GM23338 (cell line): ENCODE data around the gene USP24. TPM values are rescaled to one million over a fixed set of nuclear protein-coding genes. Genes with fewer than 3 reads are reported as not detected.

ENCODE experiments used
- ATAC-seq: fragments of 200-7000 bp; cut with Tn5 transposase; 3 replicates; pipeline ENCODE4 v1.9.1; 2020
- DNase-seq: peaks from one replicate; pipeline ENCODE4 v3.0.0-alpha.2; 2015; ENCODE audit warnings: low spot score
- H2AFZ ChIP-seq: fragments of 200-600 bp; sonication (generic); 2 replicates; pipeline ENCODE4 v1.8.0; 2016; ENCODE audit warnings: antibody characterized with exemption, mild to moderate bottlenecking, moderate library complexity
- H3F3A ChIP-seq: fragments of 200-600 bp; sonication (generic); replicated peaks from 2 replicates; pipeline ENCODE4 v1.8.0; 2017; ENCODE audit warnings: antibody characterized with exemption, mixed run types, low read depth
- H3K27ac ChIP-seq: fragments of 200-600 bp; sonication (generic); 2 replicates; pipeline ENCODE4 v1.6.1; 2016; ENCODE audit warnings: low read depth
- H3K27me3 ChIP-seq: fragments of 200-600 bp; sonication (generic); 2 replicates; pipeline ENCODE4 v1.8.0; 2016; ENCODE audit warnings: mild to moderate bottlenecking, mixed run types, moderate library complexity; ENCODE audit not compliant: insufficient read depth
- H3K36me3 ChIP-seq: fragments of 200-600 bp; sonication (generic); 2 replicates; pipeline ENCODE4 v1.8.0; 2016; ENCODE audit warnings: mild to moderate bottlenecking; ENCODE audit not compliant: insufficient read depth
- H3K4me1 ChIP-seq: fragments of 200-600 bp; sonication (generic); 2 replicates; pipeline ENCODE4 v1.8.0; 2016; ENCODE audit warnings: mild to moderate bottlenecking, moderate library complexity; ENCODE audit not compliant: insufficient read depth
- H3K4me2 ChIP-seq: fragments of 200-600 bp; sonication (generic); 2 replicates; pipeline ENCODE4 v1.7.1; 2017; ENCODE audit warnings: mixed run types
- H3K4me3 ChIP-seq: fragments of 200-600 bp; sonication (generic); 2 replicates; pipeline ENCODE4 v1.6.1; 2016; ENCODE audit warnings: mixed run types
- H3K79me2 ChIP-seq: fragments of 200-600 bp; sonication (generic); replicated peaks from 2 replicates; pipeline ENCODE4 v1.8.0; 2017; ENCODE audit warnings: mild to moderate bottlenecking; ENCODE audit not compliant: insufficient read depth
- H3K9me2 ChIP-seq: fragments of 200-600 bp; sonication (generic); 2 replicates; pipeline ENCODE4 v1.8.0; 2017; ENCODE audit not compliant: insufficient read depth
- H4K20me1 ChIP-seq: fragments of 200-600 bp; sonication (generic); replicated peaks from 2 replicates; pipeline ENCODE4 v1.8.0; 2017; ENCODE audit warnings: mild to moderate bottlenecking; ENCODE audit not compliant: insufficient read depth
- H3K27ac Mint-ChIP-seq: 2 replicates; pipeline ENCODE4 v1.8.0; 2020; ENCODE audit warnings: inconsistent platforms, mild to moderate bottlenecking, moderate library complexity, mixed read lengths
- H3K27me3 Mint-ChIP-seq: 3 replicates; pipeline ENCODE4 v1.8.0; 2022; ENCODE audit warnings: low read depth, mild to moderate bottlenecking, moderate library complexity, mixed read lengths, inconsistent platforms; ENCODE audit not compliant: insufficient read depth, poor library complexity
- H3K36me3 Mint-ChIP-seq: 3 replicates; pipeline ENCODE4 v1.8.0; 2021; ENCODE audit warnings: low read depth, mild to moderate bottlenecking, inconsistent platforms, moderate library complexity, mixed read lengths
- H3K4me1 Mint-ChIP-seq: 3 replicates; pipeline ENCODE4 v1.8.0; 2020; ENCODE audit warnings: mild to moderate bottlenecking, inconsistent platforms, mixed read lengths
- H3K4me3 Mint-ChIP-seq: 3 replicates; pipeline ENCODE4 v1.8.0; 2021; ENCODE audit warnings: moderate library complexity, mild to moderate bottlenecking, inconsistent platforms, mixed read lengths
- H3K9me3 Mint-ChIP-seq: 3 replicates; pipeline ENCODE4 v1.8.0; 2020; ENCODE audit warnings: moderate library complexity, mild to moderate bottlenecking, inconsistent platforms, mixed read lengths
- CREB1 ChIP-seq: fragments of 250-450 bp; sonication (Bioruptor Pico); IDR thresholded peaks from 2 replicates; pipeline ENCODE4 v1.5.0; 2020; ENCODE audit warnings: low read depth, mild to moderate bottlenecking, moderate library complexity
- CTCF ChIP-seq, 2 experiments: fragments of 200-600 bp in 1 of 2; sonication (generic) in 1 of 2; conservative IDR thresholded peaks; 2 replicates each; pipeline versions ENCODE4 v1.5.1 to v1.6.1; 2016 to 2017; ENCODE audit warnings: antibody characterized with exemption in 2 of 2, low read depth in 2 of 2, mild to moderate bottlenecking in 2 of 2, moderate library complexity in 1 of 2
- ETS1 ChIP-seq: IDR thresholded peaks from 2 replicates; pipeline ENCODE4 v1.6.1; 2016; ENCODE audit warnings: antibody characterized with exemption
- EZH2 ChIP-seq: fragments of 200-600 bp; sonication (generic); IDR thresholded peaks from one replicate; pipeline ENCODE4 v1.8.0; 2017; ENCODE audit warnings: antibody characterized with exemption, mild to moderate bottlenecking, low read depth; ENCODE audit not compliant: unreplicated experiment
- EZH2phosphoT487 ChIP-seq: fragments of 200-600 bp; sonication (generic); IDR thresholded peaks from one replicate; pipeline ENCODE4 v1.8.1; 2018; ENCODE audit warnings: antibody characterized with exemption; ENCODE audit not compliant: unreplicated experiment
- JUNB ChIP-seq: IDR thresholded peaks from one replicate; pipeline ENCODE4 v1.6.1; 2016; ENCODE audit warnings: antibody characterized with exemption; ENCODE audit not compliant: unreplicated experiment
- NANOG ChIP-seq: IDR thresholded peaks from 2 replicates; pipeline ENCODE4 v1.6.1; 2016; ENCODE audit warnings: antibody characterized with exemption, borderline replicate concordance
- POLR2AphosphoS5 ChIP-seq: IDR thresholded peaks from 2 replicates; pipeline ENCODE4 v1.6.1; 2016; ENCODE audit warnings: antibody characterized with exemption, low read depth
- REST ChIP-seq: IDR thresholded peaks from one replicate; pipeline ENCODE4 v1.6.1; 2018; ENCODE audit warnings: antibody characterized with exemption; ENCODE audit not compliant: unreplicated experiment
- STAT1 ChIP-seq: IDR thresholded peaks from one replicate; pipeline ENCODE4 v1.6.1; 2016; ENCODE audit warnings: antibody characterized with exemption; ENCODE audit not compliant: unreplicated experiment
- ZNF114 ChIP-seq: fragments of 250-450 bp; sonication (Bioruptor Pico); IDR thresholded peaks from 2 replicates; pipeline ENCODE4 v1.5.0; 2020; ENCODE audit warnings: mild to moderate bottlenecking, moderate library complexity
- ZNF331 ChIP-seq: fragments of 250-450 bp; sonication (Bioruptor Pico); IDR thresholded peaks from 2 replicates; pipeline ENCODE4 v1.5.0; 2020; ENCODE audit warnings: low read depth, mild to moderate bottlenecking, moderate library complexity
- ZNF462 ChIP-seq: fragments of 250-450 bp; sonication (Bioruptor Pico); IDR thresholded peaks from 2 replicates; pipeline ENCODE4 v1.5.0; 2020; ENCODE audit warnings: mild to moderate bottlenecking, moderate library complexity
- polyA plus RNA-seq: library from polyadenylated mRNA; unstranded; fragments of >200 nt; fragmentation: Nextera tagmentation; extraction: Ambion mirVana; gene quantifications from 2 replicates; pipeline ENCODE4 v1.2.1, GENCODE V29; 2016
- total RNA-seq: library from RNA; depleted of rRNA; stranded (reverse); fragments of >200 nt; shearing (Covaris generic); gene quantifications from 2 replicates; pipeline ENCODE4 v1.2.3, GENCODE V29; 2014

USP24 gene
- total and polyA plus RNA-seq, 2 experiments from 2014 or later: 12.1 to 32.6 TPM

GRCh38 chr1:55050283-55050682 is 164.9 kb downstream of the USP24 start:
- TF ChIP-seq EZH2 (no peak), ZNF331 (CRISPR knock-in tag) (no peak), CTCF (conservative IDR thresholded peaks at IDR 0.05; ENCODE audit: low read depth in 2 of 2) (no peak), POLR2AphosphoS5 (no peak), ZNF114 (no peak), STAT1 (no peak), EZH2phosphoT487 (no peak), CREB1 (no peak), ZNF462 (CRISPR knock-in tag) (no peak), ETS1 (no peak), JUNB (no peak), NANOG (no peak), REST (no peak)
- peaks cover 4% of the 10 kb centered on the region; the same call in 2 of the 3 replicates for H3K4me1 Mint-ChIP-seq

More at GRCh38 chr1:55050283-55050682, 164.9 kb downstream of the USP24 start:
- peaks cover 41% of the 10 kb centered on the region for H4K20me1 ChIP-seq
- peaks cover 12% of the 10 kb centered on the region; the same call in 1 of the 2 replicates for H3F3A ChIP-seq
- H3K36me3 Mint-ChIP-seq: peaks cover 25% of the 10 kb centered on the region
- no peak overlapping the region for H3K4me2 ChIP-seq
- H3K4me1 ChIP-seq: no peaks in the 10 kb centered on the region; the same call in 1 of the 2 replicates
- ATAC-seq (no peak), DNase-seq (no peak)
- H2AFZ ChIP-seq: no peak overlapping the region
- no peaks in the 10 kb centered on the region for H3K9me3 Mint-ChIP-seq
- H3K27me3 ChIP-seq: no peaks in the 10 kb centered on the region
- no peaks in the 10 kb centered on the region for H3K9me2 ChIP-seq
- H3K27ac ChIP-seq: no peak overlapping the region
- H3K27me3 Mint-ChIP-seq: peaks cover 12% of the 10 kb centered on the region
- no peak overlapping the region for H3K4me3 Mint-ChIP-seq
- H3K27ac Mint-ChIP-seq: no peak overlapping the region; the same call in 1 of the 2 replicates
- H3K79me2 ChIP-seq: peaks cover 54% of the 10 kb centered on the region
- no peak overlapping the region for H3K4me3 ChIP-seq
- peaks cover 57% of the 10 kb centered on the region for H3K36me3 ChIP-seq
